Upper lobe of left lung (tissue), 6 donors: ENCODE data around the gene SPATA16. TPM values are rescaled to one million over a fixed set of nuclear protein-coding genes. Genes with fewer than 3 reads are reported as not detected.

ENCODE experiments used
- ATAC-seq, 2 donors: fragments of 200-7000 bp; cut with Tn5 transposase; one replicate each; pipeline ENCODE4 v1.9.1; 2022; ENCODE audit warnings: mild to moderate bottlenecking in 2 of 2, moderate library complexity in 2 of 2; ENCODE audit not compliant: low FRiP score in 2 of 2
- DNase-seq, 2 donors: peaks; one replicate each; pipeline ENCODE4 v3.0.0-alpha.2; 2019 to 2020
- H3K27ac ChIP-seq, 4 donors: fragments of 200-600 bp; sonication (generic); one replicate each; pipeline ENCODE4 v1.5.1; 2016 to 2019
- H3K27me3 ChIP-seq, 4 donors: fragments of 200-600 bp; sonication (generic); one replicate each; pipeline ENCODE4 v1.5.1; 2017 to 2019
- H3K36me3 ChIP-seq, 4 donors: fragments of 200-600 bp; sonication (generic); one replicate each; pipeline ENCODE4 v1.5.1; 2016 to 2019
- H3K4me1 ChIP-seq, 4 donors: fragments of 200-600 bp; sonication (generic); one replicate each; pipeline ENCODE4 v1.5.1; 2018 to 2019
- H3K4me3 ChIP-seq, 4 donors: fragments of 200-600 bp; sonication (generic); one replicate each; pipeline ENCODE4 v1.5.1; 2017 to 2019; ENCODE audit warnings: mild to moderate bottlenecking in 2 of 4, moderate library complexity in 1 of 4
- H3K9me3 ChIP-seq, 4 donors: fragments of 200-600 bp; sonication (generic); one replicate each; pipeline ENCODE4 v1.5.1; 2018 to 2019
- EP300 ChIP-seq, 4 donors: sonication (generic); formaldehyde crosslinking; IDR thresholded peaks; one replicate each; pipeline ENCODE4 v1.5.1; 2017; ENCODE audit warnings: antibody characterized with exemption in 4 of 4, control low read depth in 2 of 4
- POLR2A ChIP-seq, 4 donors: fragments of 450-650 bp; IDR thresholded peaks; one replicate each; pipeline ENCODE4 v1.5.1; 2016 to 2017; ENCODE audit warnings: antibody characterized with exemption in 4 of 4, mild to moderate bottlenecking in 2 of 4
- POLR2AphosphoS5 ChIP-seq, 2 donors: sonication (generic); formaldehyde crosslinking; IDR thresholded peaks; one replicate each; pipeline ENCODE4 v1.5.1; 2017; ENCODE audit warnings: antibody characterized with exemption in 2 of 2
- WGBS, 2 donors: methylation state at CpG; one replicate each; pipeline ENCODE4 v1.1.5; 2017 to 2018; 5-methylcytosine and 5-hydroxymethylcytosine counted together
- total RNA-seq, 6 donors: library from RNA; depleted of rRNA in 4 of 6; stranded (reverse); fragments of >200 nt in 4 of 6; gene quantifications; one replicate each; pipeline versions ENCODE4 v1.1.0 to v1.2.1, GENCODE V29; 2016 to 2021
- TF ChIP-seq, protein P1 (sequence below), 6 experiments: fragments of 450-650 bp in 4 of 6; fragments of 200-600 bp in 2 of 6; sonication (generic) in 2 of 6; IDR thresholded peaks; one replicate each; pipeline ENCODE4 v1.5.1; 2016 to 2019; ENCODE audit warnings: antibody characterized with exemption in 6 of 6
- donor health status: DM: no; HTN: no; CAD: no; lungs with moderate emphysema.
- donor health status: DM: no; HTN: yes; CAD: no; lungs with severe emphysema.

Gene SPATA16
- total RNA-seq, 6 donors from 2014 or later: not detected

DNA sequence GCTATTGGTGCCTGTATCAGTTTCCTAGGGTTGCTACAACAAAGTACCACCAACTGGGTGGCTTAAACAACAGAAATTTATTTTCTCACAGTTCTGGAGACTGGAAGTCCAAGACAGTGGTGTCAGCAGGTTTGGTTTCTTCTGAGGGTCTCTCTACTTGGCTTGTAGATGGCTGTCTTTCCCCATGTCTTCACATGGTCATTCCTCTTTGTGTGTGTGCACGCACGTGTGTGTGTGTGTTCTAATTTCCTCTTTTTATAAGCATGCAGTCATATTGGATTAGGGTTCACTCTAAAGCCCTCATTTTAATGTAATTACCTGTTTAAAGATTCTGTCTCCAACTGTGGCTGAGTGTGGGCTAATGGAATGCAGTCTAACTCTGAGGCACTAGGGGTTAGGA lies 182.5 kb downstream of the SPATA16 start:
- TF ChIP-seq, protein P1, sequence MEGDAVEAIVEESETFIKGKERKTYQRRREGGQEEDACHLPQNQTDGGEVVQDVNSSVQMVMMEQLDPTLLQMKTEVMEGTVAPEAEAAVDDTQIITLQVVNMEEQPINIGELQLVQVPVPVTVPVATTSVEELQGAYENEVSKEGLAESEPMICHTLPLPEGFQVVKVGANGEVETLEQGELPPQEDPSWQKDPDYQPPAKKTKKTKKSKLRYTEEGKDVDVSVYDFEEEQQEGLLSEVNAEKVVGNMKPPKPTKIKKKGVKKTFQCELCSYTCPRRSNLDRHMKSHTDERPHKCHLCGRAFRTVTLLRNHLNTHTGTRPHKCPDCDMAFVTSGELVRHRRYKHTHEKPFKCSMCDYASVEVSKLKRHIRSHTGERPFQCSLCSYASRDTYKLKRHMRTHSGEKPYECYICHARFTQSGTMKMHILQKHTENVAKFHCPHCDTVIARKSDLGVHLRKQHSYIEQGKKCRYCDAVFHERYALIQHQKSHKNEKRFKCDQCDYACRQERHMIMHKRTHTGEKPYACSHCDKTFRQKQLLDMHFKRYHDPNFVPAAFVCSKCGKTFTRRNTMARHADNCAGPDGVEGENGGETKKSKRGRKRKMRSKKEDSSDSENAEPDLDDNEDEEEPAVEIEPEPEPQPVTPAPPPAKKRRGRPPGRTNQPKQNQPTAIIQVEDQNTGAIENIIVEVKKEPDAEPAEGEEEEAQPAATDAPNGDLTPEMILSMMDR (IDR thresholded peaks at IDR 0.05): no peak
- TF ChIP-seq POLR2AphosphoS5 (IDR thresholded peaks at IDR 0.05): no peak
- no peak for TF ChIP-seq POLR2A (IDR thresholded peaks at IDR 0.05)
- TF ChIP-seq EP300 (IDR thresholded peaks at IDR 0.05): no peak
- Histone ChIP-seq H3K36me3 (no peaks in the 10 kb centered on the region), H3K27ac (no peak overlapping the region), H3K27me3 (no peaks in the 10 kb centered on the region), H3K4me1 (no peaks in the 10 kb centered on the region), H3K9me3 (no peaks in the 10 kb centered on the region), H3K4me3 (no peak overlapping the region)
- DNase-seq (no peak), ATAC-seq (no peak)
- 68 to 91% methylated on average over 2 of the region's 2 CpGs for WGBS, 2 donors

DNA sequence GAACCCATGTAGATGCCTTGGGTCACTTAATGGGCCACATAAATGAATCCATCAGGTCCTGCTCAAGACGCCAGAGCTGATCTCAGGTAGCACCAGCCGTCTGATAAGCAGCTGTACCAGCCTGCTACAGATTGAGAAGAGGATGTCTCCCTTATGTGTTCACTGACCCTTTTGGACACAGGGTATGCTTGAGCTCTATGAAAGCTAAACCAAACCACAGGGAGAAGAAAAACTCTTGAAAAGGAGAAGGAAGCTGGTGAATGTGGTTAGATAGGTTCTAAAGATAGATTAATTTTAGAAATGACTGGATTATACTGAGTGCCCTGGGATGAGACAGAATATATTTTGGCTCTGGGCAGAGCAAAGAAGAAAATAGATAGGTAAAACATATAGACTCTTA lies 187.5 kb downstream of the SPATA16 start:
- Histone ChIP-seq H3K27ac (no peak overlapping the region), H3K4me1 (no peaks in the 10 kb centered on the region), H3K27me3 (no peaks in the 10 kb centered on the region), H3K36me3 (no peaks in the 10 kb centered on the region), H3K9me3 (no peaks in the 10 kb centered on the region), H3K4me3 (no peak overlapping the region)
- ATAC-seq (no peak), DNase-seq (no peak)
- WGBS, 2 donors: 56 to 70% methylated on average over 2 of the region's 2 CpGs
- no peak for TF ChIP-seq POLR2A (IDR thresholded peaks at IDR 0.05)

DNA sequence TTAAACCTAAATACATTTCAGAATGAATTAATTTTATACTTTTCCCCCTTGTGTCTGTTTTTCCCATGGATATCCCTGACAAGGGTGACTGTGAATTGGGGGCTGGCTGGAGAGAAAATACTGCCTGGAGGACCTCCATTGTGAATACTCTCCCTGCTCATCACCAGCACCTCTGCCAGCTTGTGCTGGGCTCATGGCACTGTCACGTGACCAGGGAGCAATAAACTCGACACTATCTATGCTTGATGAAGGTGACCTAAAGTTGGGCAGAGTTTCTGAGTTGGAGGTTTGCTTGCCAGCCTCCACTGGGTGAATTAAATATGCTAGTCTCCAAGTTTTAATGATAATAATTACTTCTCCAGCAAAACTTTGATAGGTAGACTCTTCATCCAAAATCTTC lies 189.5 kb downstream of the SPATA16 start:
- H3K36me3 ChIP-seq: no peaks in the 10 kb centered on the region
- H3K4me3 ChIP-seq: no peak overlapping the region
- ATAC-seq (no peak), DNase-seq (no peak)
- H3K27me3 ChIP-seq: no peaks in the 10 kb centered on the region
- H3K27ac ChIP-seq: no peak overlapping the region
- no peaks in the 10 kb centered on the region for H3K9me3 ChIP-seq
- no peaks in the 10 kb centered on the region for H3K4me1 ChIP-seq
- 67 to 81% methylated on average over 2 of the region's 2 CpGs for WGBS, 2 donors
- TF ChIP-seq POLR2AphosphoS5 (IDR thresholded peaks at IDR 0.05): no peak
- TF ChIP-seq, protein P1 (IDR thresholded peaks at IDR 0.05): no peak
- TF ChIP-seq POLR2A (IDR thresholded peaks at IDR 0.05): no peak
- TF ChIP-seq EP300 (IDR thresholded peaks at IDR 0.05): no peak

DNA sequence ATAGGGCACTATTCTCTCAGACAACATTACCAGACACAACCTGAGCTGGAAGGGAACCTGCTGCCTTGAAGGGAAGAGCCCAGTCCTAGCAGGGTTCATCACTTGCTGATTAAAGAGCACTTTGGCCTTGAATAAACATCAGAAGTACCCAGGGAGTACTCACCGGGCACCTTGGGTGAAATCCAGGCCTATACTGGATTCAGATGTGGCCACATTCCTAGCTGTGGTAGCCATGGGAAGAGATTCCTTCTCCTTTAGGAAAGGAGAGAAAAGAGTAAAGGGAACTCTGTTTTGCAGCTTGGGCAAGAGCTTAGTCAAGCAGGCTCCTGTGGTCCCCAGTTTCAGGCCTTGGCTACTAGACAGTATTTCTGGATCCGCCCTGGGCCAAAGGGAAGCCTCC lies 195.0 kb downstream of the SPATA16 start:
- no peak for DNase-seq
- TF ChIP-seq POLR2AphosphoS5 (IDR thresholded peaks at IDR 0.05): no peak
- TF ChIP-seq EP300 (IDR thresholded peaks at IDR 0.05): no peak
- TF ChIP-seq, protein P1 (IDR thresholded peaks at IDR 0.05): no peak
- no peak for TF ChIP-seq POLR2A (IDR thresholded peaks at IDR 0.05)
- H3K27me3 ChIP-seq: no peaks in the 10 kb centered on the region
- no peak for ATAC-seq
- H3K36me3 ChIP-seq: no peaks in the 10 kb centered on the region
- H3K4me3 ChIP-seq: no peak overlapping the region
- WGBS, 2 donors: 75 to 76% methylated on average over 1 to 2 of the region's 2 CpGs
- H3K27ac ChIP-seq: no peak overlapping the region
- no peaks in the 10 kb centered on the region for H3K4me1 ChIP-seq
- H3K9me3 ChIP-seq: no peaks in the 10 kb centered on the region

DNA sequence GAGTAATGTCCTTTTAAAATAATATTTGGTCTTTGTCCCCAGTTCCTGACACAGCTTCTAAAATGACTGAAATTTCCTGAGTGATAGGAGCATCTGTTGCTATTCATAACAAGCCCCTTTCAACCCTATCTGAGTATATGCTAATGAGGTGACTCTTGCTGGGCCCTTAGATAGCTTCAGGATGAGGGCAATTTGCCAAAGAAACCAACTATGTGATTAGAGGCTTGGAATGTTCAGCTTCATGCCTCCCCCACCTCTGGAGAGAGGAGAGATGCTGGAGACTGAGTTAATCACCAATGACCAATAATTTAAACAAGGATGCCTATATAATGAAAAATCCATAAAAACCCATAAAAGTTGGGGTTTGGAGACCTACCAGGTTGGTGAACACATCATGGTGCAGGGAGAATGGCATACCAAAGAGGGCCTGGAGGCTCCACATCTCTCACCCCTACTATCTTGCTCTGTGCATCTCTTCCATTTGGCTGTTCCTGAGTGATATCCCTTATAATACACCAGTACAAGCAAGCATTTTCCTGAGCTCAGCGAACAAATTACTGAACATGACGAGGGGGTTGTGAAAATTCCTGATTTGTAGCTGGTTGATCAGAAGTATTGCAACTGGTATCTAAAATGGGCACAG lies 201.3 kb downstream of the SPATA16 start:
- 71 to 91% methylated on average over 2 of the region's 2 CpGs for WGBS, 2 donors
- H3K27me3 ChIP-seq: no peaks in the 10 kb centered on the region
- no peak overlapping the region for H3K27ac ChIP-seq
- ATAC-seq: no peak
- no peaks in the 10 kb centered on the region for H3K36me3 ChIP-seq
- H3K4me1 ChIP-seq: no peaks in the 10 kb centered on the region
- TF ChIP-seq POLR2A (IDR thresholded peaks at IDR 0.05) (no peak), EP300 (IDR thresholded peaks at IDR 0.05) (no peak), POLR2AphosphoS5 (IDR thresholded peaks at IDR 0.05) (no peak)
- TF ChIP-seq, protein P1 (IDR thresholded peaks at IDR 0.05): no peak
- no peak overlapping the region for H3K4me3 ChIP-seq
- no peak for DNase-seq
- no peaks in the 10 kb centered on the region for H3K9me3 ChIP-seq
